NCI-H460 (cell line): ENCODE data around the gene MYCN. TPM values are rescaled to one million over a fixed set of nuclear protein-coding genes. Genes with fewer than 3 reads are reported as not detected.
"Not testable (repeated sequence)": the region's sequence is repeated elsewhere in the genome, so short reads cannot be mapped to it uniquely, and the experiment has no call there.

ENCODE experiments used
- DNase-seq: peaks from one replicate; pipeline ENCODE4 v3.0.0-alpha.2; 2016; ENCODE audit warnings: low read depth; ENCODE audit errors: extremely low read depth
- total RNA-seq: library from RNA; depleted of rRNA; stranded (reverse); fragments of >200 nt; shearing (Covaris generic); gene quantifications from 2 replicates; pipeline ENCODE4 v1.2.3, GENCODE V29; 2014

Gene MYCN
- total RNA-seq, 1 experiment from 2014 or later = 0.12 TPM

GRCh38 chr2:15956751-15957736 is 16.7 kb downstream of the MYCN start:
- DNase-seq = no peak

GRCh38 chr2:15957881-15958713 is 17.7 kb downstream of the MYCN start:
- no peak for DNase-seq

- no peak for DNase-seq
Observed at GRCh38 chr2:15959331-15960153, 19.2 kb downstream of the MYCN start.

GRCh38 chr2:15960154-15960520 is 19.8 kb downstream of the MYCN start:
- not testable (repeated sequence) for DNase-seq

GRCh38 chr2:15963109-15963976 is 23.0 kb downstream of the MYCN start:
- DNase-seq = not testable (repeated sequence)

GRCh38 chr2:15963977-15964670 is 23.8 kb downstream of the MYCN start:
- no peak for DNase-seq

- DNase-seq = no peak
Observed at GRCh38 chr2:15964936-15965563, 24.7 kb downstream of the MYCN start.

- no peak for DNase-seq
Observed at GRCh38 chr2:15965564-15966019, 25.2 kb downstream of the MYCN start.

GRCh38 chr2:15967415-15968279 is 27.3 kb downstream of the MYCN start:
- no peak for DNase-seq

- no peak for DNase-seq
Observed at GRCh38 chr2:15968280-15969178, 28.2 kb downstream of the MYCN start.

- no peak for DNase-seq
Observed at GRCh38 chr2:15969214-15969613, 28.9 kb downstream of the MYCN start.

GRCh38 chr2:15970701-15971100 is 30.4 kb downstream of the MYCN start:
- DNase-seq = no peak

GRCh38 chr2:15971351-15971750 is 31.0 kb downstream of the MYCN start:
- DNase-seq = no peak

GRCh38 chr2:15971831-15972522 is 31.6 kb downstream of the MYCN start:
- no peak for DNase-seq

- DNase-seq = no peak
Observed at GRCh38 chr2:15973481-15974401, 33.4 kb downstream of the MYCN start.
